HepG2 (cell line): ENCODE data around the gene SNX11. TPM values are rescaled to one million over a fixed set of nuclear protein-coding genes. Genes with fewer than 3 reads are reported as not detected.
"Not testable (repeated sequence)": the region's sequence is repeated elsewhere in the genome, so short reads cannot be mapped to it uniquely, and the experiment has no call there.

Experiments used
- ATAC-seq: fragments of 200-7000 bp; cut with Tn5 transposase; 3 replicates; pipeline ENCODE4 v1.9.1; 2020; ENCODE audit warnings: mild to moderate bottlenecking, moderate library complexity
- BruUV-seq: library from RNA; stranded (reverse); fragments of 400-500 nt; replicated peaks from 2 replicates; lab custom pipeline; 2021; lab: Mats Ljungman, UMichigan
- CTCF ChIA-PET: fragments of 300-600 bp; formaldehyde crosslinking; extraction: SDS; loops from one replicate; lab custom pipeline; 2021; ENCODE audit warnings: low total read pairs, inconsistent platforms, low intra/inter-chr PET ratio; lab: Yijun Ruan, JAX
- POLR2A ChIA-PET: fragments of 350-600 bp; sonication (Branson Sonifier 250); formaldehyde crosslinking; loops from one replicate; lab custom pipeline; 2020; ENCODE audit warnings: antibody characterized with exemption, inconsistent platforms; lab: Yijun Ruan, JAX
- DNase-seq: peaks from one replicate; pipeline ENCODE4 v3.0.0-alpha.2; 2015; ENCODE audit warnings: low spot score
- FAIRE-seq: peaks from 3 replicates; lab custom pipeline; 2011; peaks lifted over from hg19 to GRCh38; lab: Jason Lieb, UNC
- H2AFZ ChIP-seq: one replicate; pipeline ENCODE4 v1.6.1; 2011; ENCODE audit warnings: low read length, inconsistent platforms
- H3K27ac ChIP-seq: fragments of 300-600 bp; 3 replicates; pipeline ENCODE4 v1.8.0; 2011; ENCODE audit warnings: mixed run types, mild to moderate bottlenecking, mixed read lengths, low read length, inconsistent platforms; ENCODE audit not compliant: insufficient read depth; ENCODE audit errors: extremely low read length
- H3K27me3 ChIP-seq, 2 experiments: fragments of 200-600 bp in 1 of 2; 2 replicates in 1 of 2; 3 replicates in 1 of 2; pipeline versions ENCODE4 v1.6.0 to v1.8.0; 2011; ENCODE audit warnings: low read length in 2 of 2, mild to moderate bottlenecking in 2 of 2, moderate library complexity in 2 of 2, inconsistent platforms in 1 of 2; ENCODE audit not compliant: insufficient read depth in 2 of 2, control insufficient read depth in 1 of 2
- H3K36me3 ChIP-seq, 2 experiments: fragments of 200-600 bp in 1 of 2; replicated peaks in 1 of 2; 2 replicates in 1 of 2; 3 replicates in 1 of 2; pipeline versions ENCODE4 v1.5.1 to v1.8.0; 2011; ENCODE audit warnings: low read length in 2 of 2, inconsistent platforms in 1 of 2; ENCODE audit not compliant: insufficient read depth in 2 of 2, control insufficient read depth in 1 of 2
- H3K4me1 ChIP-seq: 2 replicates; pipeline ENCODE4 v1.5.1; 2012; ENCODE audit warnings: low read length, inconsistent platforms; ENCODE audit not compliant: insufficient read depth
- H3K4me2 ChIP-seq: 2 replicates; pipeline ENCODE4 v1.6.0; 2011; ENCODE audit warnings: low read depth, low read length, inconsistent platforms
- H3K4me3 ChIP-seq, 3 experiments: fragments of 200-600 bp in 1 of 3; sonication (generic), shearing (Covaris generic) in 1 of 3; replicated peaks in 1 of 3; 2 replicates each; pipeline ENCODE4 v1.5.1; 2011 to 2016; ENCODE audit warnings: low read length in 3 of 3, inconsistent platforms in 2 of 3, low read depth in 2 of 3, mild to moderate bottlenecking in 2 of 3, control low read depth in 1 of 3, mixed read lengths in 1 of 3; ENCODE audit not compliant: insufficient read depth in 1 of 3
- H3K79me2 ChIP-seq: one replicate; pipeline ENCODE4 v1.6.1; 2011; ENCODE audit warnings: low read length, inconsistent platforms; ENCODE audit not compliant: insufficient read depth
- H3K9ac ChIP-seq: 2 replicates; pipeline ENCODE4 v1.6.0; 2011; ENCODE audit warnings: mild to moderate bottlenecking, low read depth, low read length, inconsistent platforms; ENCODE audit not compliant: insufficient read depth
- H3K9me3 ChIP-seq: 2 replicates; pipeline ENCODE4 v1.5.1; 2012; ENCODE audit warnings: mild to moderate bottlenecking, low read length
- H4K20me1 ChIP-seq: 2 replicates; pipeline ENCODE4 v1.6.0; 2011; ENCODE audit warnings: inconsistent platforms, mild to moderate bottlenecking, low read length, moderate library complexity; ENCODE audit not compliant: insufficient read depth
- ATF7 ChIP-seq, 2 experiments: fragments of 450-650 bp in 1 of 2; sonication (generic) in 1 of 2; formaldehyde crosslinking in 1 of 2; IDR thresholded peaks; 2 replicates each; pipeline versions ENCODE4 v1.4.0 to v1.6.1; 2016 to 2020; ENCODE audit warnings: antibody characterized with exemption in 1 of 2, mild to moderate bottlenecking in 1 of 2, missing genetic modification reagents in 1 of 2
- GATAD1 ChIP-seq: IDR thresholded peaks from 2 replicates; pipeline ENCODE4 v1.6.1; 2016; ENCODE audit warnings: missing genetic modification reagents, missing compliant biosample characterization
- ZNF121 ChIP-seq: sonication (generic); formaldehyde crosslinking; IDR thresholded peaks from 2 replicates; pipeline ENCODE4 v1.5.0; 2020; ENCODE audit warnings: mild to moderate bottlenecking, missing genetic modification reagents
- WGBS: methylation state at CpG from one replicate; pipeline ENCODE4 v1.1.6; 2017; ENCODE audit warnings: low lambda C conversion rate; 5-methylcytosine and 5-hydroxymethylcytosine counted together
- in situ Hi-C: cut with HindIII; loops from 2 replicates; pipeline ENCODE4 v1.10.0; 2017; ENCODE audit warnings: low pct_unique_long_range_greater_than_20kb; ENCODE audit not compliant: extremely low pct_ligation_motif_present
- intact Hi-C: fragments of 100-400 bp; cut with micrococcal nuclease; formaldehyde crosslinking; loops from one replicate; pipeline ENCODE4 v1.10.0; 2022; ENCODE audit not compliant: unreplicated experiment
- polyA plus RNA-seq, 8 experiments: library from polyadenylated mRNA; depleted of rRNA in 3 of 8; stranded (reverse) in 7 of 8; unstranded in 1 of 8; fragments of >200 nt; fragmentation: Illumina TruSeq in 4 of 8; extraction: Trizol in 4 of 8; gene quantifications; 2 replicates each; pipeline versions ENCODE4 v1.2.1 to v1.2.3, GENCODE V29; 2011 to 2016; ENCODE audit warnings: low read depth in 4 of 8, missing spikeins in 1 of 8, mixed read lengths in 1 of 8; ENCODE audit not compliant: insufficient read depth in 1 of 8
- total RNA-seq, 5 experiments: library from RNA; depleted of rRNA; stranded (reverse); fragments of >200 nt; fragmentation: Illumina TruSeq; extraction: Trizol; gene quantifications; 2 replicates each; pipeline ENCODE4 v1.2.3, GENCODE V29; 2016; ENCODE audit warnings: low read depth in 1 of 5

SNX11 gene
- total and polyA plus RNA-seq, 2 of the 13 experiments (the other 11 are each of a cell fraction or from before 2014, with no cell fraction given) = 12.9 to 14.0 TPM

GRCh38 chr17:48067245-48067644, 40.3 kb upstream of the SNX11 start:
- BruUV-seq = no TSS peak
- H3K79me2 ChIP-seq = no peaks in the 10 kb centered on the region
- no peak overlapping the region for H3K9ac ChIP-seq
- no peak overlapping the region for H3K4me2 ChIP-seq
- H3K27ac ChIP-seq = no peak overlapping the region
- CTCF ChIA-PET = no interaction called here
- 96% methylated on average over 3 of the region's 3 CpGs for WGBS
- H3K36me3 ChIP-seq = peaks cover 4 to 43% of the 10 kb centered on the region in 2 experiments; a peak in 4 of 5 replicates
- in situ Hi-C loops = no loop called here
- H3K9me3 ChIP-seq = no peaks in the 10 kb centered on the region
- TF ChIP-seq ZNF121 = 0 out of 2 replicates have a peak, but pooled peaks have one; percentile 17
- TF ChIP-seq GATAD1 (CRISPR knock-in tag) = no peak
- TF ChIP-seq, all 625 proteins: peak for 1
- no peak for ATAC-seq
- no peak overlapping the region for H3K4me3 ChIP-seq
- intact Hi-C loops = no loop called here
- FAIRE-seq = no peak
- POLR2A ChIA-PET = interaction anchor here (4.1 kb wide), 1 partner anchor 18 kb away, joined by 56 read pairs; the partner anchor contains the start of gene NFE2L1
- no peak overlapping the region for H2AFZ ChIP-seq
- no peak for DNase-seq
- H4K20me1 ChIP-seq = no peaks in the 10 kb centered on the region
- H3K4me1 ChIP-seq = peaks cover 48% of the 10 kb centered on the region
- no peaks in the 10 kb centered on the region for H3K27me3 ChIP-seq

- H3K9me3 ChIP-seq; H3K79me2 ChIP-seq; intact Hi-C loops; ATAC-seq; BruUV-seq; H3K4me3 ChIP-seq; H3K27ac ChIP-seq; H3K9ac ChIP-seq; H3K4me2 ChIP-seq; in situ Hi-C loops; DNase-seq; H3K27me3 ChIP-seq; H2AFZ ChIP-seq; H4K20me1 ChIP-seq; FAIRE-seq; TF ChIP-seq ATF7 (CRISPR knock-in tag; IDR thresholded peaks at IDR 0.05): not testable (repeated sequence)
- Histone ChIP-seq H3K36me3 (peaks cover 5 to 38% of the 10 kb centered on the region in 2 experiments), H3K4me1 (peaks cover 48% of the 10 kb centered on the region)
- peak; percentile 50; the same call in 1 of the 2 replicates for TF ChIP-seq ATF7 (IDR thresholded peaks at IDR 0.05)
- POLR2A ChIA-PET = interaction anchor here (1.0 to 3.1 kb wide), 5 partner anchors 10 to 41 kb away, joined by 3 to 30 read pairs (median 6); partner anchors contain the start of gene NFE2L1
- CTCF ChIA-PET = interaction anchor here (0.6 kb wide), 1 partner anchor 42 kb away, joined by 3 read pairs; no protein-coding TSS in a partner anchor
- WGBS = 100% methylated on average over 2 of the region's 2 CpGs
Observed at GRCh38 chr17:48067808-48068207, 39.8 kb upstream of the SNX11 start.
